Measurements from ENCODE around the gene KRT78. TPM values are rescaled to one million over a fixed set of nuclear protein-coding genes. Genes with fewer than 3 reads are reported as not detected.

Gene KRT78
- total RNA-seq, 1 donor from 2014 or later, result not detected

DNA sequence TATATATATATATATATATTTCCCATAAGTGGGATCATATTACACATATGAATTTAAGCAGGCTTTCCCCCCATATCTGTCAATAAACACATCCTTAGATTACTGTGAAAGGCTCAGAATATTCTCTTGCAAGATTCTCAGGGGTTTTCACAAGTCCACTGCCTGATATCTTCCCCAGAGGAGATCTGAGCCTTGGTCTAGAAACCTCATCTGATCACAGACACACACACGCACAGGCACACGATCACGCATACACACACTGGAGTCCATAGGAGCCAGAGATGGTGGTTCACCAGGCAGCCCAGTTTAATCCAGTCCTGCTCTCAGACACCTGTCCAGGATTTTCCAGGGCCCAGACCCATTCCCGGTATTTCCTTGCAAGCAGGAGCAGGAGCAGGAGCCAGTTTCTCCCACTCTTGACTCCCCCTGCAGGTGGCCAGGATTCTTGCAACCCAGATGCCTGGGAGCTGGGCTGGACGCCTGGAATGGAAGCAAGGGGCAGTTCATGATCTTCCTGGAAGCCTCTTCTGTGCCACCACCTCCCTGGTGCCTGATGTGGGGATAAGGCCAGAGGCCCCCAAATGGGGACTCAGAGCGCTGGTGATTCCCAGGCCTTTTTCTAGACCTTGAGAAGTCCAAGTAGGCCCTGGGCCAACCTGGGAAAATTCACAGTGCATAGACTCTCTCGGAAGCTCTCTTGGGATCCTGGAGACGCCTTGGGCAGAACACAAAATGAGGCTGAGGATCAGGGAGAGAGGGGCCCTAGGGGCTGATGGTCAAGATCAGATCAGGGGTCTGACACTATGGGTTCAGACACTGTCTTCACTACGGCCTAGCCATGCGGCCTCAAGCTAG, 16.5 kb upstream of the KRT78 start:
- CTCF ChIA-PET, result no interaction called here
- H3K4me3 Mint-ChIP-seq, result no peak overlapping the region

DNA sequence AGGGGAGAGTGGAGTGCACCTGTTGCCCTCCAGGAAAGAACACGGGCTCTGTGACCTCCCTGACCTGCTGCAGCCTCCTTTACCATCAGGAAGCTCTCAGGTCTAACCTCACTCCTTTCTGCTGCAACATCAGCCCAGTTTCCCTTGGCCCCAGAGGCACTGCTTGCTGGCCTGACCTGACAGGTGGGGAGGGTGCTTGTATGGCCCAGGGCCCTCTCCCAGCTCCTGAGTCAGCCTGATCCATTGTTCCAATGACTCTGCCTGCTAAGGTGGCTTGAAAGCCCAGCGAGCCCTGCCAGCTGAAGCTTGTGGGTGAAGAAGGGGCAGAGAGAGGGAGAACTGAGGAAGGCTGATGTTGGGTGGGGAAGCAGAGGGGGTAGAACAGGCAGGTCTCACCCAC, 13.2 kb upstream of the KRT78 start:
- Mint-ChIP-seq H3K27me3 (peaks cover 4% of the 10 kb centered on the region), H3K36me3 (ENCODE audit: low read depth) (no peaks in the 10 kb centered on the region), H3K4me3 (no peak overlapping the region), H3K9me3 (no peaks in the 10 kb centered on the region), H3K27ac (no peak overlapping the region), H3K4me1 (peaks cover 1% of the 10 kb centered on the region)
- TF ChIP-seq, protein P1, sequence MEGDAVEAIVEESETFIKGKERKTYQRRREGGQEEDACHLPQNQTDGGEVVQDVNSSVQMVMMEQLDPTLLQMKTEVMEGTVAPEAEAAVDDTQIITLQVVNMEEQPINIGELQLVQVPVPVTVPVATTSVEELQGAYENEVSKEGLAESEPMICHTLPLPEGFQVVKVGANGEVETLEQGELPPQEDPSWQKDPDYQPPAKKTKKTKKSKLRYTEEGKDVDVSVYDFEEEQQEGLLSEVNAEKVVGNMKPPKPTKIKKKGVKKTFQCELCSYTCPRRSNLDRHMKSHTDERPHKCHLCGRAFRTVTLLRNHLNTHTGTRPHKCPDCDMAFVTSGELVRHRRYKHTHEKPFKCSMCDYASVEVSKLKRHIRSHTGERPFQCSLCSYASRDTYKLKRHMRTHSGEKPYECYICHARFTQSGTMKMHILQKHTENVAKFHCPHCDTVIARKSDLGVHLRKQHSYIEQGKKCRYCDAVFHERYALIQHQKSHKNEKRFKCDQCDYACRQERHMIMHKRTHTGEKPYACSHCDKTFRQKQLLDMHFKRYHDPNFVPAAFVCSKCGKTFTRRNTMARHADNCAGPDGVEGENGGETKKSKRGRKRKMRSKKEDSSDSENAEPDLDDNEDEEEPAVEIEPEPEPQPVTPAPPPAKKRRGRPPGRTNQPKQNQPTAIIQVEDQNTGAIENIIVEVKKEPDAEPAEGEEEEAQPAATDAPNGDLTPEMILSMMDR (IDR thresholded peaks at IDR 0.05), result no peak
- POLR2A ChIA-PET, result no interaction called here
- intact Hi-C loops (cut with micrococcal nuclease), result no loop called here
- CTCF ChIA-PET, result no interaction called here
- ATAC-seq (ENCODE audit: low read depth), result no peak
- no peak for DNase-seq

More for the DNA sequence above, 16.5 kb upstream of the KRT78 start:
- ATAC-seq (ENCODE audit: low read depth) (no peak), DNase-seq (no peak)
- H3K27ac Mint-ChIP-seq, result no peak overlapping the region
- intact Hi-C loops (cut with micrococcal nuclease), result no loop called here
- H3K27me3 Mint-ChIP-seq, result peaks cover 2% of the 10 kb centered on the region
- H3K36me3 Mint-ChIP-seq (ENCODE audit: low read depth), result no peaks in the 10 kb centered on the region
- peaks cover 17% of the 10 kb centered on the region for H3K4me1 Mint-ChIP-seq
- no peaks in the 10 kb centered on the region for H3K9me3 Mint-ChIP-seq
- TF ChIP-seq, protein P1 (IDR thresholded peaks at IDR 0.05), result no peak
- POLR2A ChIA-PET, result no interaction called here

DNA sequence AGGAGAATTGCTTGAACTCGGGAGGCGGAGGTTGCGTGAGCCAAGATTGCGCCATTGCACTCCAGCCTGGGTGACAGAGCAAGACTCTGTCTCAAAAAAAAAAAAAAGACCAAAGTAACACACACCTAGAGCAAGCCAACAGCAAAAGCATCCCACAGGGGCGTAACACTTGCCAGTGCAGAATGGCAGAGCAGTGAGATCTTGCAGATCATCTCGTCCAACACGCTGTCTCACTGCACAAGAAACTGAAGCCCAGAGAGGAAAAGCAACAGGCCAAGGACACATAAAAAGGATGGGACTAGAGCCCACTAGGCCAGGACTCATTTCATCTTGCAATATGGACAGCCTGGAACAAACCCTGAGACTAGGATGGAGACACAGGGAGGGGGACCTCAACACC, 12.7 kb upstream of the KRT78 start:
- ATAC-seq (ENCODE audit: low read depth) (no peak), DNase-seq (no peak)
- TF ChIP-seq, protein P1 (IDR thresholded peaks at IDR 0.05), result no peak
- Mint-ChIP-seq H3K4me3 (no peak overlapping the region), H3K9me3 (no peaks in the 10 kb centered on the region), H3K4me1 (no peaks in the 10 kb centered on the region), H3K36me3 (ENCODE audit: low read depth) (no peaks in the 10 kb centered on the region), H3K27ac (no peak overlapping the region), H3K27me3 (peaks cover 8% of the 10 kb centered on the region)
- intact Hi-C loops (cut with micrococcal nuclease), result no loop called here
- CTCF ChIA-PET, result no interaction called here
- POLR2A ChIA-PET, result no interaction called here

DNA sequence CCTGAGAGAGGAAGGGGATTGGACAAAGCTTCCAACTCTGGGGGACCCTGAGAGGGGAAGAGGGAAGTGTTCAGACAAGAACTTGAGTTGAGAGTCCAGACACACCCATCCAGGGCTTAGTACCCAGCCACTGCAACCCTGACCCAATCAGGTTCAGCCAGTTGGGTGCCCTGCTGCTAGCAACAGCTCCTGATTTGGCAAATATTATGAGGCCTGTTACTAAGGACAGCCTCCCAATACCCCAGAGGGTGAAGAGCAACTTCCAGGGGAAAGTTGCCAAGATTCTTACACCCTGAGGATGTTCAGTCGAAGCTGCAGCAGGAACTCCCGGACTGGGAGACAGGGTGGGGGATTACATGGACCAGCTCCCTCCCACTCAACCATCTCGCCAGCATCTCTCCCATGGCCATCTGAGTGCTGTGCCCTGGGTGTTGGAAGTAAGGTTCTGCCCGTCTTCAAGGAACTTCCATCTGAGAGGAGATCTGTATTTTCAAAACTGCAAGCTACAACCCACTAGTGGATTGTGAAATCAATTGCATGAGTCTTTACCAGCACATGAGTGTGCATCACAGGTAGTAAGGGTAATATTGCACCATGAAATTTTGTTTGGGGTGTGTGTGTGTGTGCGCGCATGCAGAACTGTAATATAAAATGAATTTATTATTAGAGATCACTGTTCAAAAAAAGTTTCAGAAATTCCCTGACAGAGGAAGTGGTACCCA, 11.5 kb upstream of the KRT78 start:
- Mint-ChIP-seq H3K9me3 (no peaks in the 10 kb centered on the region), H3K4me3 (no peak overlapping the region), H3K27ac (no peak overlapping the region), H3K27me3 (peaks cover 12% of the 10 kb centered on the region), H3K36me3 (ENCODE audit: low read depth) (no peaks in the 10 kb centered on the region), H3K4me1 (no peaks in the 10 kb centered on the region)
- POLR2A ChIA-PET, result no interaction called here
- DNase-seq, result no peak
- TF ChIP-seq, protein P1 (IDR thresholded peaks at IDR 0.05), result no peak
- intact Hi-C loops (cut with micrococcal nuclease), result no loop called here
- CTCF ChIA-PET, result no interaction called here
- no peak for ATAC-seq (ENCODE audit: low read depth)

DNA sequence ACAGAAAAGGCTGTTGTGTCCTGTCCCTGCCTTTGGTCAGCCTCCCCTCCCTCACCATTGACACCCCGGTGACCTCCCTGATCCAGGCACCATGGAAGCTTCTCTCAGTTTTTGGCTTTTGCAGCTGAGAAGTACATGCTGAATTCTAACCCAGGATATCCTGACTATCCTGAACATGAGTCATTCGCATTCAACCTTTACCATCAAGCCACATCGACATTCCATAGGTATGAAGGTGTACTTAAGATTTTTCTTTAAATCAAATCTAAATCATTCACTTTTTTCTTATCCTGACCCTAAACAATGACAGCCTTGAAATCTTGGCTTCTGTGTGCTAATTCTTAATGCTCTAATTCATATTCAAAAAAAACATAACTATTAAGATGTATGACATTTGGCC, 8.7 kb upstream of the KRT78 start:
- CTCF ChIA-PET, result no interaction called here
- POLR2A ChIA-PET, result no interaction called here
- no peak for DNase-seq

More for the DNA sequence above, 8.7 kb upstream of the KRT78 start:
- Mint-ChIP-seq H3K9me3 (no peaks in the 10 kb centered on the region), H3K4me1 (no peaks in the 10 kb centered on the region), H3K36me3 (ENCODE audit: low read depth) (no peaks in the 10 kb centered on the region), H3K4me3 (no peak overlapping the region), H3K27ac (no peak overlapping the region), H3K27me3 (peaks cover 20% of the 10 kb centered on the region)
- intact Hi-C loops (cut with micrococcal nuclease), result no loop called here
- ATAC-seq (ENCODE audit: low read depth), result no peak
- TF ChIP-seq, protein P1 (IDR thresholded peaks at IDR 0.05), result no peak

Measured in activated B cell treated with CpG ODN at 0.5 μM for 24 hours (primary cell).